Testis (tissue), 3 donors: ENCODE measurements around the gene OR6X1. TPM values are rescaled to one million over a fixed set of nuclear protein-coding genes. Genes with fewer than 3 reads are reported as not detected.
"Not testable (repeated sequence)": the region's sequence is repeated elsewhere in the genome, so short reads cannot be mapped to it uniquely, and the experiment has no call there.

Source experiments
- DNase-seq: peaks from one replicate; pipeline ENCODE4 v3.0.0-alpha.2; 2019
- H3K27ac ChIP-seq, 2 donors: fragments of 200-600 bp; sonication (generic); one replicate each; pipeline ENCODE4 v1.5.1; 2019
- H3K27me3 ChIP-seq: fragments of 200-600 bp; sonication (generic); one replicate; pipeline ENCODE4 v1.5.1; 2019
- H3K36me3 ChIP-seq: fragments of 200-600 bp; sonication (generic); one replicate; pipeline ENCODE4 v1.5.1; 2017; ENCODE audit warnings: low read depth; ENCODE audit errors: missing control alignments
- H3K4me1 ChIP-seq: fragments of 200-600 bp; sonication (generic); one replicate; pipeline ENCODE4 v1.5.1; 2019
- H3K4me3 ChIP-seq, 2 donors: fragments of 200-600 bp; sonication (generic); one replicate each; pipeline ENCODE4 v1.5.1; 2017 to 2019
- H3K9me3 ChIP-seq: fragments of 200-600 bp; sonication (generic); one replicate; pipeline ENCODE4 v1.5.1; 2017
- CTCF ChIP-seq, 3 experiments: fragments of 450-650 bp in 2 of 3; fragments of 200-600 bp in 1 of 3; sonication (generic) in 1 of 3; IDR thresholded peaks; one replicate each; pipeline ENCODE4 v1.5.1; 2016 to 2019; ENCODE audit warnings: antibody characterized with exemption in 3 of 3, mild to moderate bottlenecking in 2 of 3, moderate library complexity in 1 of 3
- POLR2A ChIP-seq: fragments of 450-650 bp; IDR thresholded peaks from one replicate; pipeline ENCODE4 v1.6.1; 2017; ENCODE audit warnings: antibody characterized with exemption, mild to moderate bottlenecking, moderate library complexity
- WGBS, 2 donors: methylation state at CpG; one replicate each; pipeline ENCODE4 v1.1.5; 2018; 5-methylcytosine and 5-hydroxymethylcytosine counted together
- intact Hi-C: fragments of 100-400 bp; cut with DNase I; formaldehyde crosslinking; loops from one replicate; pipeline ENCODE4 v1.15.1; 2023; ENCODE audit warnings: low total_unique reads
- polyA plus RNA-seq: library from polyadenylated mRNA; stranded (reverse); fragments of 350-450 nt; fragmentation: Illumina TruSeq; extraction: RNeasy Lipid Tissue Mini Kit (QIAGEN cat#74804); gene quantifications from one replicate; pipeline ENCODE4 v1.2.3, GENCODE V29; 2014; ENCODE audit warnings: low read depth, low replicate concordance; ENCODE audit not compliant: insufficient read depth
- total RNA-seq, 2 donors: library from RNA; depleted of rRNA; stranded (reverse); fragments of >200 nt; gene quantifications; one replicate each; pipeline ENCODE4 v1.2.3, GENCODE V29; 2016

OR6X1 gene
- total and polyA plus RNA-seq, 3 donors from 2014 or later = not detected

DNA sequence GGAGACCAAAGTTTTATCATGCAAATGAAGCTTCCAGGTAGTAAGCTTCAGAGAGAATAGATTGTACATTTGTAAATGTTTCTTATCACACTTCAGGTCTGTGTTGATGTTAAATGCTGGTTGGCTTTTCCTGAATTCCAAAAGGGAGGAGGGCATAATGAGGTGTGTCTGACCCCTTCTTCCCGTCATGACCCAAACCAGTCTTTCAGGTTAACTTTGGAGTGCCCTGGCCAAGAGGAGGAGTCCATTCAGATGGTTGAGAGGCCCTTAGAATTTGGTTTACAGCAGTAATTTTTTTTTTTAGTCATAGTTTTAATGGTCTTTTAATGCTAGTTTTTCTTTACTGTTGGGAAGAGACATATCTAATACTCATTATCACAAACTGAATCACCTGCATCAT is 2.5 kb downstream of the OR6X1 start:
- no peaks in the 10 kb centered on the region for H3K36me3 ChIP-seq
- 73 to 82% methylated on average over 1 of the region's 1 CpG for WGBS, 2 donors
- H3K27ac ChIP-seq = no peak overlapping the region
- no peaks in the 10 kb centered on the region for H3K9me3 ChIP-seq
- no peaks in the 10 kb centered on the region for H3K27me3 ChIP-seq
- no peak for DNase-seq
- H3K4me1 ChIP-seq = no peaks in the 10 kb centered on the region
- intact Hi-C loops = no loop called here
- TF ChIP-seq POLR2A (no peak), CTCF (IDR thresholded peaks at IDR 0.05) (no peak)
- H3K4me3 ChIP-seq = no peak overlapping the region

DNA sequence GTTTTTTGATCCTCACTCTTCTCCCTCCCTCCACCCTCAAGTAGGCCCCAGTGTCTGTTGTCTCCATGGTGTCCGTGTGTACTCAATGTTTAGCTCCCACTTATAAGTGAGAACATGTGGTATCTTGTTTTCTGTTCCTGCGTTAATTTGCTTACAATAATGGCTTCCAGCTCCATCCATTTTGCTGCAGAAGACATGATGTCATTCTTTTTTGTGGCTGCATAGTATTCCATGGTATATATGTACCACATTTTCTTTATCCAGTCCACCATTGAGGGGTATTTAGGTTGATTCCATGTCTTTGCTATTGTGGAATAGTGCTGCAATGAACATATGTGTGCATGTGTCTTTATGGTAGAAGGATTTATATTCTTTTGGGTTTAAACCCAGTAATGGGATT is 6.0 kb downstream of the OR6X1 start:
- H3K36me3 ChIP-seq, H3K4me1 ChIP-seq, H3K9me3 ChIP-seq, H3K27ac ChIP-seq, DNase-seq, H3K27me3 ChIP-seq, H3K4me3 ChIP-seq, intact Hi-C loops: not testable (repeated sequence)
- 96 to 100% methylated on average over 2 of the region's 2 CpGs for WGBS, 2 donors

GRCh38 chr11:123745764-123746451 is 8.4 kb downstream of the OR6X1 start:
- TF ChIP-seq CTCF (IDR thresholded peaks at IDR 0.05) (no peak), POLR2A (no peak)
- H3K9me3 ChIP-seq = no peaks in the 10 kb centered on the region
- H3K36me3 ChIP-seq = no peaks in the 10 kb centered on the region
- no peak overlapping the region for H3K4me3 ChIP-seq
- no peak overlapping the region for H3K27ac ChIP-seq
- intact Hi-C loops = no loop called here
- H3K4me1 ChIP-seq = peaks cover 7% of the 10 kb centered on the region
- H3K27me3 ChIP-seq = no peaks in the 10 kb centered on the region
- DNase-seq = no peak
- WGBS, 2 donors = 68 to 79% methylated on average over 2 of the region's 2 CpGs

DNA sequence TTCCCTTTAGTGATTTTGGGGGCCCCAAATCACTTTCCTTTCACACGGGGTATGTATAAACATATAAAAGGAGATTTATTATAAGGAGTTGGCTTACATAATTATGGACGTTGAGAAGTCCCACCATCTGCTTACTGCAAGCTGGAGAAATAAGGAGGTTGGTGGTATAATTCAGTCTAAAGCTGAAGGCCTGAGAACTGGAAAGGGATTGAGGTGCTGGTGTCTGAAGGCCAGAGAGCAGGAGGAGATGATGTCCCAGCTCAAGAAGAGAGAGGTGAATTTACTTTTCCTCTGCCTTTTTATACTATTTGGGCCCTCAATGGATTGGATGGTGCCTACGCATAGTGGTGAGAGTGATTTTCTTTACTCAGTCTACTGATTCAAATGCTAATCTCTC is 11.6 kb downstream of the OR6X1 start:
- no peak for DNase-seq
- Histone ChIP-seq H3K27ac (peak overlapping the region; percentile 44 to 85), H3K9me3 (no peaks in the 10 kb centered on the region), H3K27me3 (no peaks in the 10 kb centered on the region), H3K4me3 (no peak overlapping the region), H3K4me1 (peaks cover 17% of the 10 kb centered on the region), H3K36me3 (no peaks in the 10 kb centered on the region)
- 42 to 47% methylated on average over 3 of the region's 3 CpGs for WGBS, 2 donors
- intact Hi-C loops = no loop called here
- TF ChIP-seq POLR2A = no peak
- TF ChIP-seq CTCF (IDR thresholded peaks at IDR 0.05) = no peak

DNA sequence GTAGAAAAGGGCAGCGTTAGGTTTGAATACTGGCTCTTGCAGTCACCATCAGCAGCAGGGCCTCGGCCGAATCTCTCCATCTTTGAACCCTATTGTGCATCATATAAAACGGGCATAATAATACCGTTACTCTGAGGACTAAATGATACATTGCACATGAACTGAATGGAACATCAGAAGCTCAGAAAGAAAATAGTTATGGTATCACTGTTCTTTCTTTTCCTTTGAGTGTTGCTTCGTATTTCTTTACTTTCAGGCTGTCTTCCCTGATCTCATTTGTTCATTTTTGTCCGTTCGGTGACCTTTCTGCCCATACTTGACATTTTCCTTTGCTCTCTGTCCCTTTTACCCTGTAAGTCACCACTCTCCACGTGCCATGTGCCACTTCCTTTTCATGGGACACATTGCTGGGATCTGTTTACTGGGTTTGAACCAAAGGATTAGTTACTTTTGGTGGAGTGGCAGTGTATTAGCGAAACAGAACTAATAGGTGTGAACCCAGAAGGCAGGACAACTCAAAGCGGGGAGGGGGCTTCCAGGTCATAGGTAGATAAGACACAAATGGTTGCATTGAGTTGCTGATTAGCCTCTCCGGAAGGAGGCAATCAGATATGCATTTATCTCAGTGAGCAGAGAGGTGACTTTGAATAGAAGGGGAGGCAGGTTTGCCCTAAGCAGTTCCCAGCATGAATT is 12.1 kb downstream of the OR6X1 start:
- no peak for TF ChIP-seq POLR2A
- no peak for TF ChIP-seq CTCF (IDR thresholded peaks at IDR 0.05)
- intact Hi-C loops = no loop called here
- H3K36me3 ChIP-seq = no peaks in the 10 kb centered on the region
- H3K4me1 ChIP-seq = peaks cover 17% of the 10 kb centered on the region
- no peak for DNase-seq
- H3K4me3 ChIP-seq = peak overlapping the region; percentile 86 to 96
- WGBS, 2 donors = 15 to 16% methylated on average over 12 of the region's 12 CpGs
- no peaks in the 10 kb centered on the region for H3K27me3 ChIP-seq
- H3K9me3 ChIP-seq = no peaks in the 10 kb centered on the region
- H3K27ac ChIP-seq = peak overlapping the region; percentile 85 to 89
